Astrocyte (in vitro differentiated cells and primary cell): Measurements from ENCODE around the gene TBC1D9. TPM values are rescaled to one million over a fixed set of nuclear protein-coding genes. Genes with fewer than 3 reads are reported as not detected.
A peak's percentile ranks its signal among the peaks of the same experiment; 100 is the strongest.

Source experiments
- DNase-seq: peaks from one replicate; pipeline ENCODE4 v3.0.0-alpha.2; 2010; ENCODE audit warnings: low read depth
- FAIRE-seq: peaks from 2 replicates; lab custom pipeline; 2011; peaks lifted over from hg19 to GRCh38; lab: Jason Lieb, UNC
- H2AFZ ChIP-seq: 2 replicates; pipeline ENCODE4 v1.6.0; 2012; ENCODE audit warnings: low read depth, low read length, inconsistent platforms
- H3K27ac ChIP-seq: 2 replicates; pipeline ENCODE4 v1.5.1; 2011; ENCODE audit warnings: low read depth, low read length, inconsistent platforms
- H3K27me3 ChIP-seq: 2 replicates; pipeline ENCODE4 v1.6.0; 2011; ENCODE audit warnings: low read length, inconsistent platforms; ENCODE audit not compliant: insufficient read depth
- H3K36me3 ChIP-seq: 2 replicates; pipeline ENCODE4 v1.5.1; 2011; ENCODE audit warnings: low read length, inconsistent platforms; ENCODE audit not compliant: insufficient read depth
- H3K4me1 ChIP-seq: 2 replicates; pipeline ENCODE4 v1.5.1; 2011; ENCODE audit warnings: low read length, inconsistent platforms; ENCODE audit not compliant: insufficient read depth
- H3K4me2 ChIP-seq: 2 replicates; pipeline ENCODE4 v1.6.0; 2012; ENCODE audit warnings: low read length, inconsistent platforms
- H3K4me3 ChIP-seq: 2 replicates; pipeline ENCODE4 v1.5.1; 2011; ENCODE audit warnings: low read depth, mild to moderate bottlenecking, low read length, inconsistent platforms; ENCODE audit not compliant: insufficient read depth
- H3K79me2 ChIP-seq: 2 replicates; pipeline ENCODE4 v1.6.0; 2012; ENCODE audit warnings: mild to moderate bottlenecking, low read length, inconsistent platforms; ENCODE audit not compliant: insufficient read depth
- H3K9ac ChIP-seq: 2 replicates; pipeline ENCODE4 v1.6.0; 2012; ENCODE audit warnings: mild to moderate bottlenecking, low read length, inconsistent platforms
- H3K9me3 ChIP-seq: 2 replicates; pipeline ENCODE4 v1.5.1; 2012; ENCODE audit warnings: low read depth, mild to moderate bottlenecking, low read length, inconsistent platforms; ENCODE audit not compliant: insufficient read depth
- H4K20me1 ChIP-seq: 2 replicates; pipeline ENCODE4 v1.6.0; 2012; ENCODE audit warnings: low read length, inconsistent platforms; ENCODE audit not compliant: insufficient read depth
- H3K27ac Mint-ChIP-seq: one replicate; pipeline ENCODE4 v1.8.0; 2021; ENCODE audit warnings: mild to moderate bottlenecking, mixed read lengths; ENCODE audit not compliant: unreplicated experiment
- H3K27me3 Mint-ChIP-seq: one replicate; pipeline ENCODE4 v1.8.0; 2021; ENCODE audit warnings: low read depth, mixed read lengths; ENCODE audit not compliant: unreplicated experiment
- H3K36me3 Mint-ChIP-seq: one replicate; pipeline ENCODE4 v1.8.0; 2021; ENCODE audit warnings: low read depth, mixed read lengths; ENCODE audit not compliant: unreplicated experiment
- H3K4me1 Mint-ChIP-seq: one replicate; pipeline ENCODE4 v1.8.0; 2021; ENCODE audit warnings: low read depth, mixed read lengths; ENCODE audit not compliant: unreplicated experiment
- H3K4me3 Mint-ChIP-seq: one replicate; pipeline ENCODE4 v1.8.0; 2021; ENCODE audit warnings: mild to moderate bottlenecking, moderate library complexity, mixed read lengths; ENCODE audit not compliant: unreplicated experiment
- H3K9me3 Mint-ChIP-seq: one replicate; pipeline ENCODE4 v1.8.0; 2021; ENCODE audit warnings: mild to moderate bottlenecking, mixed read lengths; ENCODE audit not compliant: unreplicated experiment
- EZH2 ChIP-seq: IDR thresholded peaks from 2 replicates; pipeline ENCODE4 v1.6.1; 2012; ENCODE audit warnings: mild to moderate bottlenecking, low read length, inconsistent platforms; ENCODE audit not compliant: insufficient read depth
- total RNA-seq: library from RNA; stranded (reverse); gene quantifications from 2 replicates; pipeline ENCODE4 v1.2.1, GENCODE V29; 2021
- TF ChIP-seq, protein P1 (sequence below): IDR thresholded peaks from 2 replicates; pipeline ENCODE4 v1.5.1; 2011; ENCODE audit warnings: low read depth, mild to moderate bottlenecking, inconsistent platforms, low read length, moderate library complexity; ENCODE audit not compliant: insufficient read depth

The TBC1D9 gene
- total RNA-seq, 1 donor from 2014 or later: 31.6 TPM

DNA sequence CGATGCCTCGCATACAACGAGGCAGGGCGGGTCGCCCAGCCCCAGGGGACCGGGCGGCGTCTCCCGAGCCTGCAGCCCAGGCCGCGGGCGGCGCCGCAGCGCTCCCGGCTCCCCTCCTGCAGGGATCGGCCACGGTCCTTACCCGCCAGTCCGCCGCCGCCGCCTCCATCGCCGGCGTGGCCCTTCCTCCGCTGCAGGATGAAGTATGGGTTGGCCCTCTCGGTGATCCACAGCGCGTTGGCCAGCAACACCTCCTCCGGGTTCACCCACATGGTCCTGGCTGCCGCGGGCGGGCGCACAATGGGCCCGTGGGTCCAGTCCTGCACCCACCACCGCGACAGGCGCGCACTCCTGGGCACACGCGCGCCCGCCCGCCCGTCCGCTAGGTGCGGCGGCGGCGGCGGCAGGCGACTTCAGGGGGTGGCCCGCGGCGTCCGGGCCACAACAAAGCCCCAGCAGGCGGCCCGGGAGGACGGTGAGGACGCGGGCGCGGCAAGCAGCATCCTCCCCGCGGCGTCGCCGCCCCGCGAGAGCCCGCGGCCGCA, 339 bp downstream of the TBC1D9 start:
- DNase-seq (peak; percentile 48), FAIRE-seq (no peak)
- H3K27me3 ChIP-seq: no peaks in the 10 kb centered on the region
- peaks cover 48% of the 10 kb centered on the region for H3K79me2 ChIP-seq
- H3K4me3 Mint-ChIP-seq: peak overlapping the region; percentile 90
- peak overlapping the region; percentile 82 for H3K4me3 ChIP-seq
- peaks cover 5% of the 10 kb centered on the region for H3K36me3 Mint-ChIP-seq
- H3K27me3 Mint-ChIP-seq: no peaks in the 10 kb centered on the region
- peak overlapping the region; percentile 96 for H2AFZ ChIP-seq
- H3K4me1 ChIP-seq: peaks cover 7% of the 10 kb centered on the region
- no peak overlapping the region for H3K27ac Mint-ChIP-seq
- H4K20me1 ChIP-seq: peaks cover 14% of the 10 kb centered on the region
- peak overlapping the region; percentile 97 for H3K9ac ChIP-seq
- no peaks in the 10 kb centered on the region for H3K9me3 ChIP-seq
- H3K27ac ChIP-seq: peak overlapping the region; percentile 91
- H3K4me2 ChIP-seq: peak overlapping the region; percentile 98
- H3K36me3 ChIP-seq: no peaks in the 10 kb centered on the region
- no peak for TF ChIP-seq EZH2
- TF ChIP-seq, protein P1, sequence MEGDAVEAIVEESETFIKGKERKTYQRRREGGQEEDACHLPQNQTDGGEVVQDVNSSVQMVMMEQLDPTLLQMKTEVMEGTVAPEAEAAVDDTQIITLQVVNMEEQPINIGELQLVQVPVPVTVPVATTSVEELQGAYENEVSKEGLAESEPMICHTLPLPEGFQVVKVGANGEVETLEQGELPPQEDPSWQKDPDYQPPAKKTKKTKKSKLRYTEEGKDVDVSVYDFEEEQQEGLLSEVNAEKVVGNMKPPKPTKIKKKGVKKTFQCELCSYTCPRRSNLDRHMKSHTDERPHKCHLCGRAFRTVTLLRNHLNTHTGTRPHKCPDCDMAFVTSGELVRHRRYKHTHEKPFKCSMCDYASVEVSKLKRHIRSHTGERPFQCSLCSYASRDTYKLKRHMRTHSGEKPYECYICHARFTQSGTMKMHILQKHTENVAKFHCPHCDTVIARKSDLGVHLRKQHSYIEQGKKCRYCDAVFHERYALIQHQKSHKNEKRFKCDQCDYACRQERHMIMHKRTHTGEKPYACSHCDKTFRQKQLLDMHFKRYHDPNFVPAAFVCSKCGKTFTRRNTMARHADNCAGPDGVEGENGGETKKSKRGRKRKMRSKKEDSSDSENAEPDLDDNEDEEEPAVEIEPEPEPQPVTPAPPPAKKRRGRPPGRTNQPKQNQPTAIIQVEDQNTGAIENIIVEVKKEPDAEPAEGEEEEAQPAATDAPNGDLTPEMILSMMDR: no peak
- peaks cover 21% of the 10 kb centered on the region for H3K4me1 Mint-ChIP-seq
- H3K9me3 Mint-ChIP-seq: no peaks in the 10 kb centered on the region

DNA sequence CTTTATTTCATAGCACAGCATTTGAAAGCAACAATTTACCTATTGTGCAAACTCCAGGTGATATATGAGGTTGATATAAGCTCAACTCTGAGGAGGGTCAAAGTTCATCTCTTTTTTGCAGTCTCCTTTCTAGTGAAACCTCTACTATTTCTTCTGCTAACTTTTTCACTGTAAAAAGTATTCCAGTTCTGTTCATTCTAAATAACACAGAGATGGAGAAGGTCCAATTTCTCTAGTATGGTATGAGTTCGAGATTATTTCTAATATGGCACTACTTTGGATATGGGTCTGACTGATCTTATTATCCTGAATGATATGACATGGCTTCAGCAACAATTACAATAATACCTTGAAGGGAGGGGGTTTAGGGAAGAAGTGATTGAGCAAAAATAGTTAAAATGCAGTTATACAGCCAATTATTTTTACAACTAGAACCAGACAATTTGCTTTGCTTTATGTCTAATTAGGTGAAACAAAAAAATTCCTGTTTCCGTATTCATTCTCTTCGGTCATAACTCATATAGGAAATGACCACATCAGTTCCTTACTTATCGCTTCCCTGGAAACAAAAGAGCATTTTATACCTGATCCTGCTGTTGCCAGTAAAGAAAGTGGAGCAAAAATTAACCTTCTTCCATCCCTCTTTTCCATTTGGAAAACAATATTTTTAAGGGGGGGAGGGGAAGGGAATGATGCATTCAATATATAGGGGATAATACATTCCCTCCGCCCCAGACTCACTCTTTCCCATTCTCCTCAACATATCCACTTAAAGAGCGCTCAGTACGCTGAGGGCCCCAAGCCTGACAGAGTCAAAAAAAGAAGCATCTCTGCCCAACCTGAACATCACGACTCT, 1.0 kb downstream of the TBC1D9 start:
- H3K79me2 ChIP-seq: peaks cover 55% of the 10 kb centered on the region
- no peaks in the 10 kb centered on the region for H3K36me3 ChIP-seq
- peaks cover 5% of the 10 kb centered on the region for H3K36me3 Mint-ChIP-seq
- peaks cover 7% of the 10 kb centered on the region for H3K4me1 ChIP-seq
- peaks cover 14% of the 10 kb centered on the region for H4K20me1 ChIP-seq
- no peaks in the 10 kb centered on the region for H3K9me3 ChIP-seq
- DNase-seq: no peak
- no peaks in the 10 kb centered on the region for H3K27me3 ChIP-seq
- H3K4me3 ChIP-seq: peak overlapping the region; percentile 82
- H3K27ac Mint-ChIP-seq: peak overlapping the region; percentile 20
- H3K9me3 Mint-ChIP-seq: no peaks in the 10 kb centered on the region
- FAIRE-seq: peak; percentile 20
- H3K27ac ChIP-seq: peak overlapping the region; percentile 91
- H3K27me3 Mint-ChIP-seq: no peaks in the 10 kb centered on the region
- TF ChIP-seq, protein P1: no peak
- TF ChIP-seq EZH2: no peak
- peak overlapping the region; percentile 90 for H3K4me3 Mint-ChIP-seq
- H3K4me2 ChIP-seq: peak overlapping the region; percentile 98
- H2AFZ ChIP-seq: peak overlapping the region; percentile 96
- H3K4me1 Mint-ChIP-seq: peaks cover 21% of the 10 kb centered on the region
- peak overlapping the region; percentile 97 for H3K9ac ChIP-seq
